ENCODE data around the gene LRMDA. TPM values are rescaled to one million over a fixed set of nuclear protein-coding genes. Genes with fewer than 3 reads are reported as not detected.

Gene LRMDA
- polyA plus RNA-seq, 1 donor (not counting 4 experiments of a cell fraction or from before 2014, with no cell fraction given): not detected

DNA sequence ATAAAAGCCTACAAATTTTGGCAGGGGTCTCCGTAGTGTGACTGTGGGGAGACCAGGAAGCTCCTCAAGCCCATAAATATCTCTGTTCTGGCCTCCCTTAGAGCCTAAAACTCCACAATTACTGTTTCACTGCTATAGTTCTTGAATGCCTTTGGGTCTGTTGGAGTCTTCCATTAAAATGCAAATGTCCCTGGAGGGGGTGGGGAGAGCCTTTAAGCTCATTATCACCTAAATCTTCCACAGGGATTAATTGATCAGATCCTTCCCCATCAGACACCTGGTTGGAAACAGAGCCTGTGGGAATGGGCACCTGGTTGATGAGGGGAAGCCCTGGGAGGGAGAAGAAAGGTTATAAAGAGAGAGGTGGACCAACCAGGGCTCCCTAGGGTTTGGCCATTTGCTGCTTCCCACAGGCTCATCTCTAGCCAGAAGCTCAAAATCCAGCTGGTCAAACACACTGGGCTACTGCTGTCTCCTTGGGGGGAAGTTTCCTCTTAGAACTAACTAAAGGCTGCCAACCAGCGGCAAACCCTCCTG lies 718.2 kb downstream of the LRMDA start:
- FAIRE-seq (no peak), DNase-seq (ENCODE audit: low read depth, low spot score) (no peak)
- no peaks in the 10 kb centered on the region for H3K27me3 ChIP-seq (ENCODE audit: control insufficient read depth, extremely low read depth, insufficient read depth, low read length)
- no peaks in the 10 kb centered on the region for H4K20me1 ChIP-seq (ENCODE audit: control insufficient read depth, extremely low read depth, insufficient read depth, low read length)
- no peaks in the 10 kb centered on the region for H3K36me3 ChIP-seq (ENCODE audit: control insufficient read depth in 2 of 2, extremely low read depth in 1 of 2, insufficient read depth in 2 of 2, low read length in 2 of 2)
- no peak overlapping the region for H3K9ac ChIP-seq (ENCODE audit: control insufficient read depth, extremely low read depth, insufficient read depth, low read length)
- no peak overlapping the region for H3K4me3 ChIP-seq (ENCODE audit: control insufficient read depth in 2 of 3, extremely low read depth in 1 of 3, insufficient read depth in 2 of 3, low read depth in 1 of 3, low read length in 3 of 3)
- H3K79me2 ChIP-seq (ENCODE audit: control insufficient read depth, insufficient read depth, low read length): no peaks in the 10 kb centered on the region
- TF ChIP-seq EZH2 (IDR thresholded peaks at IDR 0.05; ENCODE audit: low read length): no peak
- TF ChIP-seq, protein P1, sequence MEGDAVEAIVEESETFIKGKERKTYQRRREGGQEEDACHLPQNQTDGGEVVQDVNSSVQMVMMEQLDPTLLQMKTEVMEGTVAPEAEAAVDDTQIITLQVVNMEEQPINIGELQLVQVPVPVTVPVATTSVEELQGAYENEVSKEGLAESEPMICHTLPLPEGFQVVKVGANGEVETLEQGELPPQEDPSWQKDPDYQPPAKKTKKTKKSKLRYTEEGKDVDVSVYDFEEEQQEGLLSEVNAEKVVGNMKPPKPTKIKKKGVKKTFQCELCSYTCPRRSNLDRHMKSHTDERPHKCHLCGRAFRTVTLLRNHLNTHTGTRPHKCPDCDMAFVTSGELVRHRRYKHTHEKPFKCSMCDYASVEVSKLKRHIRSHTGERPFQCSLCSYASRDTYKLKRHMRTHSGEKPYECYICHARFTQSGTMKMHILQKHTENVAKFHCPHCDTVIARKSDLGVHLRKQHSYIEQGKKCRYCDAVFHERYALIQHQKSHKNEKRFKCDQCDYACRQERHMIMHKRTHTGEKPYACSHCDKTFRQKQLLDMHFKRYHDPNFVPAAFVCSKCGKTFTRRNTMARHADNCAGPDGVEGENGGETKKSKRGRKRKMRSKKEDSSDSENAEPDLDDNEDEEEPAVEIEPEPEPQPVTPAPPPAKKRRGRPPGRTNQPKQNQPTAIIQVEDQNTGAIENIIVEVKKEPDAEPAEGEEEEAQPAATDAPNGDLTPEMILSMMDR (optimal IDR thresholded peaks at IDR 0.05 in 1 of 3, IDR thresholded peaks at IDR 0.05 in 1 of 3, conservative IDR thresholded peaks at IDR 0.05 in 1 of 3; ENCODE audit: extremely low read depth in 1 of 3, insufficient read depth in 2 of 3, low read length in 3 of 3): no peak
- H2AFZ ChIP-seq (ENCODE audit: control insufficient read depth, low read length): no peak overlapping the region
- no peaks in the 10 kb centered on the region for H3K4me1 ChIP-seq (ENCODE audit: control insufficient read depth, extremely low read depth, insufficient read depth, low read length)
- H3K9me3 ChIP-seq (ENCODE audit: control insufficient read depth, low read depth, low read length): no peaks in the 10 kb centered on the region
- dilution Hi-C loops (cut with MboI; ENCODE audit: extremely low pct_ligation_motif_present, low sequenced_read_pairs): no loop called here
- H3K9me1 ChIP-seq (ENCODE audit: control insufficient read depth, extremely low read depth, insufficient read depth, low read length): no peaks in the 10 kb centered on the region
- H3K4me2 ChIP-seq (ENCODE audit: control insufficient read depth, extremely low read depth, insufficient read depth, low read depth, low read length): no peak overlapping the region
- no peak overlapping the region for H3K27ac ChIP-seq (ENCODE audit: control insufficient read depth, insufficient read depth, low read length)

GRCh38 chr10:76150139-76150875 lies 718.9 kb downstream of the LRMDA start:
- dilution Hi-C loops (cut with MboI; ENCODE audit: extremely low pct_ligation_motif_present, low sequenced_read_pairs): no loop called here
- H3K9ac ChIP-seq (ENCODE audit: control insufficient read depth, extremely low read depth, insufficient read depth, low read length): no peak overlapping the region
- H3K4me2 ChIP-seq (ENCODE audit: control insufficient read depth, extremely low read depth, insufficient read depth, low read depth, low read length): no peak overlapping the region
- DNase-seq (ENCODE audit: low read depth, low spot score): no peak
- H3K9me1 ChIP-seq (ENCODE audit: control insufficient read depth, extremely low read depth, insufficient read depth, low read length): no peaks in the 10 kb centered on the region
- no peak for TF ChIP-seq EZH2 (IDR thresholded peaks at IDR 0.05; ENCODE audit: low read length)
- TF ChIP-seq, protein P1 (optimal IDR thresholded peaks at IDR 0.05 in 1 of 3, IDR thresholded peaks at IDR 0.05 in 1 of 3, conservative IDR thresholded peaks at IDR 0.05 in 1 of 3; ENCODE audit: extremely low read depth in 1 of 3, insufficient read depth in 2 of 3, low read length in 3 of 3): no peak
- H3K9me3 ChIP-seq (ENCODE audit: control insufficient read depth, low read depth, low read length): no peaks in the 10 kb centered on the region
- no peaks in the 10 kb centered on the region for H4K20me1 ChIP-seq (ENCODE audit: control insufficient read depth, extremely low read depth, insufficient read depth, low read length)
- H3K27ac ChIP-seq (ENCODE audit: control insufficient read depth, insufficient read depth, low read length): no peak overlapping the region
- no peaks in the 10 kb centered on the region for H3K36me3 ChIP-seq (ENCODE audit: control insufficient read depth in 2 of 2, extremely low read depth in 1 of 2, insufficient read depth in 2 of 2, low read length in 2 of 2)
- H3K27me3 ChIP-seq (ENCODE audit: control insufficient read depth, extremely low read depth, insufficient read depth, low read length): no peaks in the 10 kb centered on the region
- H2AFZ ChIP-seq (ENCODE audit: control insufficient read depth, low read length): no peak overlapping the region
- H3K79me2 ChIP-seq (ENCODE audit: control insufficient read depth, insufficient read depth, low read length): no peaks in the 10 kb centered on the region
- H3K4me3 ChIP-seq (ENCODE audit: control insufficient read depth in 2 of 3, extremely low read depth in 1 of 3, insufficient read depth in 2 of 3, low read depth in 1 of 3, low read length in 3 of 3): no peak overlapping the region
- no peak for FAIRE-seq
- no peaks in the 10 kb centered on the region for H3K4me1 ChIP-seq (ENCODE audit: control insufficient read depth, extremely low read depth, insufficient read depth, low read length)

Measured in keratinocyte (primary cell).